ENCODE results near the gene LDHAL6A.

DNA sequence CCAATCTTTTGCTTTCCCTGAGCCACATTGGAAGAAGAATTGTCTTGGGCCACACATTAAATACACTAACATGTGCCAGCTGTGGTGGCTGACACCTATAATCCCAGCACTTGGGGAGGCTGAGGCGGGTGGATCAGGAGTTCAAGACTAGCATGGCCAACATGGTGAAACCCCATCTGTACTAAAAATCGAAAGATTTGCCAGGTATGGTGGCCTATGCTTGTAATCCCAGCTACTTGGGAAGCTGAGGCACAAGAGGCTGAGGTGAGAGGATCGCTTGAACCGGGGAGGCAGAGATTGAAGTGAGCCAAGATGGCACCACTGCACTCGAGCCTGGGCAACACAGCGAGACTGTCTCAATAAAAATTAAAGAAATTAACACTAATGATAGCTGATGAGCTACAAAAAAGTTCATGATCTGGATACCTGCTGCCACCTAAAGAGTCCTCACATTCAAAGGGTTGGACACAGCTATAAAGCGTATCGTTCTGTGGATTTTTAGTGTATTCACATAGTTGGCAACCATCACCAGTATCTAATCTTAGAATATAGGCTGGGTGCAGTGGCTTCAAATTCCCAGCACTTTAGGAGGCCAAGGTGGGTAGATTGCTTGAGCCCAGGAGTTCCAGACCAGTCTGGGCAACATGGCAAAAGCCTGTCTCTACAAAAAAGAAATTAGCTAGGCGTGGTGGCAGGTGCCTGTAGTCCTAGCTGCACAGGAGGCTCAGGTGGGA, 46.9 kb upstream of the LDHAL6A start:
- TF ChIP-seq, protein P1, sequence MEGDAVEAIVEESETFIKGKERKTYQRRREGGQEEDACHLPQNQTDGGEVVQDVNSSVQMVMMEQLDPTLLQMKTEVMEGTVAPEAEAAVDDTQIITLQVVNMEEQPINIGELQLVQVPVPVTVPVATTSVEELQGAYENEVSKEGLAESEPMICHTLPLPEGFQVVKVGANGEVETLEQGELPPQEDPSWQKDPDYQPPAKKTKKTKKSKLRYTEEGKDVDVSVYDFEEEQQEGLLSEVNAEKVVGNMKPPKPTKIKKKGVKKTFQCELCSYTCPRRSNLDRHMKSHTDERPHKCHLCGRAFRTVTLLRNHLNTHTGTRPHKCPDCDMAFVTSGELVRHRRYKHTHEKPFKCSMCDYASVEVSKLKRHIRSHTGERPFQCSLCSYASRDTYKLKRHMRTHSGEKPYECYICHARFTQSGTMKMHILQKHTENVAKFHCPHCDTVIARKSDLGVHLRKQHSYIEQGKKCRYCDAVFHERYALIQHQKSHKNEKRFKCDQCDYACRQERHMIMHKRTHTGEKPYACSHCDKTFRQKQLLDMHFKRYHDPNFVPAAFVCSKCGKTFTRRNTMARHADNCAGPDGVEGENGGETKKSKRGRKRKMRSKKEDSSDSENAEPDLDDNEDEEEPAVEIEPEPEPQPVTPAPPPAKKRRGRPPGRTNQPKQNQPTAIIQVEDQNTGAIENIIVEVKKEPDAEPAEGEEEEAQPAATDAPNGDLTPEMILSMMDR (IDR thresholded peaks at IDR 0.05): no peak
- TF ChIP-seq POLR2A (IDR thresholded peaks at IDR 0.05): no peak
- peak in 2 of 4 donors; percentile 18 to 20 for TF ChIP-seq POLR2AphosphoS5 (IDR thresholded peaks at IDR 0.05)
- TF ChIP-seq EP300 (IDR thresholded peaks at IDR 0.05): no peak

Data from sigmoid colon (tissue), 4 donors.